Activated CD8-positive, alpha-beta memory T cell treated with anti-CD3 and anti-CD28 coated beads for 1 hour (primary cell): Measurements from ENCODE around the gene STT3B.
"Not testable (repeated sequence)": the region's sequence is repeated elsewhere in the genome, so short reads cannot be mapped to it uniquely, and the experiment has no call there.

Experiments used
- DNase-seq, 2 donors: peaks; one replicate each; pipeline ENCODE4 v3.0.0-alpha.2; 2020; ENCODE audit warnings: low read depth in 1 of 2; ENCODE audit errors: extremely low read depth in 1 of 2

STT3B gene

GRCh38 chr3:31589228-31589627, 56.5 kb downstream of the STT3B start:
- no peak for DNase-seq

GRCh38 chr3:31590650-31591049, 57.9 kb downstream of the STT3B start:
- DNase-seq, result no peak

GRCh38 chr3:31592764-31593163, 60.0 kb downstream of the STT3B start:
- no peak for DNase-seq

DNA sequence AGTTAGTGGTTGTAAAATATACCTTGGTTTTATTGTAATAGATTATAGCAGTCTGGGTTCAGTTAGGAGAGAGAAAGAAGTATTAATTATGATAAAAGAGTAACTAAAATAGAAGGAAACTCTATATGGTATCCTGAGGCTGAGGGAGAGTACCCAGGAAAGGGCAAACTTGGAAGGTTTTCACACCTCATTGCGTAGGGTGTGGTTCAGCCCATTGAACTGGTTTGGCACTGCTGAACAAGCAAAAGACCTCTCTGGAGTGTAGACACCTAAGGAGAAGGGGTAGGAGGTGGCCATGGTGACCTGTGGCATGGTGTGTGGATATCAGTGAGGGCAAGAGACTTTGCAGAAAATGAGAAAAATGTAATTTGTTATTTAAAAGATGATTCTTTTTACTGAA, 63.5 kb downstream of the STT3B start:
- no peak for DNase-seq

DNA sequence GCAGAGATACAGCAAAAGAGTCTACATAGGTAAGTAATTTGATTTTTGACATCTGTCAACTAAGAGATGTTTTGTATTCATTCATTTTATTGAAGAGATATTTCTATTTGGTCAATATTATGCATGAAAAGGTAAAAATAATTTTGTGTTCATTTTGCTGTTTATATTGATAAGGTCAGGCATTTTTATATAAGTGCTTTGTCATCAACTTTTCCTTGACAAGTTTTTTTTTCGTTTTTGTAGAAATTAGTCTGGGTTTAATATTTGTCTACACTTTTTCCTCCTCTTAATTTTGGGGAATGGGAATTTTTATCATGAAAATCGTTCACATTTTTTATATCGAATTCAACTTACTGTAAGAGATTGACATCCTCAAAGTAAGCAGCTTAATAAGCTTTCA, 67.7 kb downstream of the STT3B start:
- no peak for DNase-seq

- not testable (repeated sequence) for DNase-seq
These were observed 72.6 kb downstream of the STT3B start for GRCh38 chr3:31605333-31605732.

DNA sequence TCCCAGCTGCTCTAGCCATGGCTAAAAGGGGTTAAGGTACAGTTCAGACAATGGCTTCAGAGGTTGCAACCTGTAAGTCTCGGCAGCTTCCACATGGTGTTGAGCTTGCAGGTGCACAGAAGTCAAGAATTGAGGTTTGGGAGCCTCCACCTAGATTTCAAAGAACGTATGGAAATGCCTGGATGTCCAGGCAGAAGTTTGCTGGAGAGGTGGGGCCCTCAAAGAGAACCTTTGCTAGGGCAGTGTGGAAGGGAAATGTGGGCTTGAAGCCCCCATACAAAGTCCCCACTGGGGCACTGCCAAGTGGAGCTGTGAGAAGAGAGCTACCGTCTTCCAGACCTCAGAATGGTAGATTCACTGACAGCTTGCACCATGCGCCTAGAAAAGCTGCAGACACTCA, 73.7 kb downstream of the STT3B start:
- no peak for DNase-seq

DNA sequence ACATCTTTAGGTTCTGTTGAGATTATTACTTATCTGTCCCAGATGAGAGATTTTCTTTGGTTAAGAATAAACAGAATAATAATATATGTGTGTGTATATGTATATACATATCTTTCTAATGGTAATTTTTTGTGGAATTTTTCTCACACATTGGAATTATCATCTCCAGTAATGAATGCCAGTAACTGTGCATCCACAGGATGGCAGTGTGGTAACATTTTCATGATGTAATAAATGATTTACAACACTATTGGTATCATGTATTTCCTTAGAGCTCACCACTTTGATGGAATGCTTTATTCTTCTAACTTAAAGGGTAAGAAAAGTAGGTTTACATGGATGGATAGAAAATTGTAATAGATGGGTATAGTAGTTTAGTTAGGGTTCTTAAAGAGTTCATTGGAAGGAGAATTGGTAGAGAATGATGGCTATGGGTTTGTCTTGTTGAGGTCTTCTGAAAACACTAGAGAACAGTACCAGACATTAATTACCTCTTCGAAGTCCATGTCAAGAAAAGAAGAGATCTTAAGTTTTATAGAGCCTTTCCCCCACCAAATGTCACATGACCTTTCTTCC, 78.1 kb downstream of the STT3B start:
- DNase-seq, result no peak

GRCh38 chr3:31613177-31613576, 80.5 kb downstream of the STT3B start:
- DNase-seq, result no peak

- DNase-seq, result no peak
These were observed 80.9 kb downstream of the STT3B start for GRCh38 chr3:31613654-31614053.

DNA sequence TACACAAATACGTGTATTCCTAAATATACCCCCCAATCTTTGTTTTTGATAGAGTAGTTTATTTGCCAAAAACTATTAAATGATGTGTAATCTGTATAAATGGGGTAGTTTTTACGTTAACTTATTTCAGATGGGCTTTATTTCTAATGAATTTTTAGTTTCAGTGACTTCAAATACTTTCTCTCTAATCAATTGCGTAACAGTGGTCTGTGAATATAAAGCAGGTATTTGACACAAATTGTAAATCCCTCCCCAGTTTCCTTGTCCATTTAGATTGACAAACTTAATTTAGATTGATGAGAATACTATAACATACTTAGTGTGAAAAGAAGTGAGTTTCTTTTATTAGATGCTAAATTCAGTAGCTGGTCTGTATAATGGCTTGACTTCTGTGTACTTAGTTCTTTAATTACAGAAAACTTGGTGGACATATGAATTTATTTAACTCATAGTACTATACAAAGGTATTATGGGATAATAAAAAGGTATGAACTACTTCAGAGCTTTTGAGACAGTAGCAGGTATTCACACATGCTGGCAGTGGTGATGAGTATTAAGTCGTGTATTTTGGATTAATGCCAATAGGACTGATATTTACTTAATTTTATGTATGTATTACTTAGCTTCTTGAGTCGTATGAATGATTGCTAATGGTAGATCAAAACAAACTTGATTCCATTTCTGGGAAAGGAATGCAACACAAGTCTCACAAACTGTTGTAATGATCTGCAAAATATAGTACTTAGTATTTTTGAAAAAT, 81.6 kb downstream of the STT3B start:
- DNase-seq, result no peak

- no peak for DNase-seq
These were observed 82.5 kb downstream of the STT3B start for GRCh38 chr3:31615071-31615875.

DNA sequence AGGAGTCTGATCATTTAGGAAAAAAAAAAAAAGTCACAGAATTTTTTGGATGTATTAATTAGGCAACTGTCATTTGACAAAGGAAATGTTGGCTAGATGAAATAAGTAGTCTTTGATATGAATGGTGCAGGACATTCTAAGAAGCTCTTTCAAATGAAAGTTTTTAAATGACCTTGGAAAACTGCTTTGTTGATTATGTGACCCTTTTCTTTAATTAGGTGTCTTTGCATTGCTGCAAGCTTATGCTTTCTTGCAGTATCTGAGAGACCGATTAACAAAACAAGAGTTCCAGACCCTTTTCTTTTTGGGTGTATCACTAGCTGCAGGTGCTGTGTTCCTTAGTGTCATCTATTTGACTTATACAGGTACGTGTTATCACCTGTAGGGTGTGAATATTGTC, 84.0 kb downstream of the STT3B start:
- DNase-seq, result no peak

DNA sequence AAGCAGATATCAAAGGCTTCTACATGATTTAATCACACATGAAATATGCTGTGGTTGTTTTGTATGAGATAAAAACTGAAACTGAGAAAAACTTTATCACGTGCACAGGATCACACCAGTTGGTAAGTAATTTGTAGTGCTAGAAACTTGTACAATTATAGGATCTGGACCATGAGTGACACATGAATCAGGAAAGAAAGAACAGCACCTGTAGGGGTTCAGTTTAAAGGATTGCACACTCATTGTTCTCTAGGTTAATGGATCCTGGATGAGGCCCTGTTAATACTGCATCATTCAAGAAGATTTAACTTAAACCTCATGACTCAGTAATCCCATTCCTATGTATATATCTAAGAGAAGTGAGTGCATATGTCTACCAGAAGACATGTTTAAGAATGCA, 87.9 kb downstream of the STT3B start:
- no peak for DNase-seq

DNA sequence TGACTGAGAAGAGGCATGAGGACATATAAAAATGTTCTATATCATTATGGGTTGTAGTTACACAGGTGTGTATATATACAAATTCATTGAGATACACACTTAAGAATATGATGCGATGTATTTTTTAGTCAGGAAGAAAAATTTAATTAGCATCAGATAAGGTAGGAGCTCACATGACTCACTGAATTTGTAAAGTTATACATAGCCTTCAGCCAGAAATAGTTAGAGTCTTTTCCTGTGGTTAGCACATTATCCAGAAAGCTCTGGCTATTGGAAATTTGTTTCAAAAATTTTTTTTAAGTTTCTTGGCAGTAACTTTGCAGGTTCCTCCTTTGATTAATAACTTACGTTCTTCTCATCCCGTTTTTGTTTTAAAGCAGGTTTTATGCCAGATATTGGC, 88.6 kb downstream of the STT3B start:
- no peak for DNase-seq

- DNase-seq, result no peak
These were observed 90.0 kb downstream of the STT3B start for GRCh38 chr3:31622636-31623288.

DNA sequence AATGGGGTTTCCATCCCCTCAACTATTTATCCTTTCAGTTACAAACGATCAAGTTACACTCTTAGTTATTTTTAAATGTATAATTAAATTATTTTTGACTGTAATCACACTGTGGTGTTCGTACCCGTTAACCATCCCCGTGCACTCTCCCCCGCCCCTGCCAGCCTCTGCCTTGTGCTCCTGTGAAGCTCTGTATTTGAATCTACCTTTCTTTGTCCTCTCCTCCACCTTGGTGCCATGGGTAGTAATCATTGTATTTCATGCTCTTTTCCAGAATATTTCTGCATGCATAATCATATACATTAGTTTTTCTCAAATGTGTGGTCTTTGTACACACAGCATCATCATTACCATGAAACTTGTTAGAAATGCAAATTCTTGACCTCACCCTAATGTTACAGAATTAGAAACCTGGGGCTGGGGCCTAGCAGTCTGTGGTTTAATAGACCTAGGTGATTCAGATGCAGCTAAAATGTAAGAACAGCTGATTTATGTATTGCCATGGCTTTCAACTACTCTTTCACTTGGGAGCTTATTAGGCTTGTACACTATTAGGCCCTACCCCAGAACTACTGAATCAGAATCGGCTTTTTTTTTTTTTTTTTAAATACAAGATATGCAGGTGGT, 91.5 kb downstream of the STT3B start:
- DNase-seq, result no peak

GRCh38 chr3:31625358-31625757, 92.6 kb downstream of the STT3B start:
- DNase-seq, result no peak

GRCh38 chr3:31629054-31629453, 96.3 kb downstream of the STT3B start:
- no peak for DNase-seq

GRCh38 chr3:31634476-31634875, 101.8 kb downstream of the STT3B start:
- no peak for DNase-seq

- no peak for DNase-seq
These were observed 102.8 kb downstream of the STT3B start for GRCh38 chr3:31635545-31635944.
